Upper lobe of right lung (tissue), 1 donor: ENCODE results near the gene RBBP4. TPM values are rescaled to one million over a fixed set of nuclear protein-coding genes. Genes with fewer than 3 reads are reported as not detected.

Source experiments
- ATAC-seq: fragments of 200-7000 bp; cut with Tn5 transposase; one replicate; pipeline ENCODE4 v1.9.1; 2020; ENCODE audit warnings: mild to moderate bottlenecking, moderate library complexity
- DNase-seq: peaks from one replicate; pipeline ENCODE4 v3.0.0-alpha.2; 2020
- H3K27ac ChIP-seq: fragments of 200-600 bp; one replicate; pipeline ENCODE4 v1.8.0; 2022
- H3K27me3 ChIP-seq: fragments of 200-600 bp; one replicate; pipeline ENCODE4 v1.8.0; 2022; ENCODE audit warnings: mild to moderate bottlenecking
- H3K36me3 ChIP-seq: fragments of 200-600 bp; one replicate; pipeline ENCODE4 v1.8.0; 2022
- H3K4me1 ChIP-seq: fragments of 200-600 bp; one replicate; pipeline ENCODE4 v1.8.0; 2022
- H3K4me3 ChIP-seq: fragments of 200-600 bp; one replicate; pipeline ENCODE4 v1.8.0; 2022; ENCODE audit warnings: mild to moderate bottlenecking
- H3K9me3 ChIP-seq: fragments of 200-600 bp; one replicate; pipeline ENCODE4 v1.8.0; 2022
- CTCF ChIP-seq: fragments of 200-600 bp; IDR thresholded peaks from one replicate; pipeline ENCODE4 v1.8.0; 2022; ENCODE audit warnings: antibody characterized with exemption
- intact Hi-C: fragments of 100-400 bp; cut with DNase I; formaldehyde crosslinking; loops from one replicate; pipeline ENCODE4 v1.11.0; 2022
- total RNA-seq: library from RNA; stranded (reverse); fragmentation: NEBNext Ultra II Directional; extraction: Animal tissue kit (Norgen Biotek cat#: 25700); gene quantifications from one replicate; pipeline ENCODE4 v1.2.1, GENCODE V29; 2021
- donor health status: DM: no; HTN: yes; CAD: no; lungs with severe emphysema.

RBBP4 gene
- total RNA-seq, 1 donor from 2014 or later: 156 TPM

DNA sequence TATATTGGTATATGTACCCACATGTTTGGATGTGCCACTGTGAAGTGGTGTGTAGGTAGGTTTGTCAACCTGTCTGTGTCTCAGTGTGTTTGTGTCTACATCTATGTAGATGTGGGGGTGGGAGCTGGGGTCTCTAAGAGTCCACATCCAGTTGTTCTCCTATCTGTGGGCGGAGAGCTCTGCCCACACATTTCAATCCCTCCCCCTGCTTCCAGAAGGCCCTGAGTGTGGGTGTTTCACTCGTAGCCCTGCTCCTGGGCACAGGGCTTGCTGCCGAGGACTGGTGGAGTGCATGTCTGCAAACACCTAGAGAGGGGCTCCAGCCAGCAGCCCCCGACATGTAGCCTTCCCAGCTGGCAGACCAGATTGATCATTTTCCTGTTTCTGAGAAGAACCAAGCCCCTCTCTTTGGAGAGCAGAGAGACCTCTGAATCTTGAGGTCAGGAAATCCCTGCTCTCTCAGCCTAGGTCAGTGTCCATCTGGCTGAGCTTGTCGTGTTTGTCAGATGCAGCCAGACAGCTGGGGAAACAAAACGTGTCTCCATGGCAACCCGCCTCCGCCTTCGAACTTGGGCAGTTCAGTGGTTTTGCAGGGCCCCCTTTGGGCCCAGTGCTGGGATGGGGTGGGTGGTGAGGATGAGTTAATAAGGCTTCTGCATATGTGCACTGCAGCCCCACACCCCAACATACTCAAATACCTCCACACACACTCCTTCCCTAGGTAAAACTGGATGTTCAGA, 82.7 kb downstream of the RBBP4 start:
- ATAC-seq: no peak
- intact Hi-C loops: no loop called here

More for the DNA sequence above, 82.7 kb downstream of the RBBP4 start:
- no peak for DNase-seq
- Histone ChIP-seq H3K4me3 (no peak overlapping the region), H3K36me3 (no peaks in the 10 kb centered on the region), H3K27me3 (no peaks in the 10 kb centered on the region), H3K4me1 (no peaks in the 10 kb centered on the region), H3K9me3 (no peaks in the 10 kb centered on the region), H3K27ac (no peak overlapping the region)
- no peak for TF ChIP-seq CTCF

Other genes with a start within 250 kb of the RBBP4 start
- gene ZBTB8B, start 186.1 kb upstream of the RBBP4 start, total RNA-seq: not detected
- gene ZBTB8A, start 111.8 kb upstream of the RBBP4 start, total RNA-seq: 9.7 TPM
- 47.8 TPM for gene ZBTB8OS, start 658 bp upstream of the RBBP4 start, total RNA-seq
- gene SYNC, start 51.6 kb downstream of the RBBP4 start, total RNA-seq: 16.9 TPM
- gene YARS1, start 166.2 kb downstream of the RBBP4 start, total RNA-seq: 111 TPM
- gene S100PBP, start 166.4 kb downstream of the RBBP4 start, total RNA-seq: 34.9 TPM
- 1.5 TPM for gene FNDC5, start 219.7 kb downstream of the RBBP4 start, total RNA-seq
- gene HPCA, start 235.3 kb downstream of the RBBP4 start, total RNA-seq: not detected